RPMI8226 (cell line): ENCODE results near the gene MBD1.
"Not testable (repeated sequence)": the region's sequence is repeated elsewhere in the genome, so short reads cannot be mapped to it uniquely, and the experiment has no call there.

Source experiments
- DNase-seq: peaks from one replicate; pipeline ENCODE4 v3.0.0-alpha.2; 2015

The MBD1 gene

DNA sequence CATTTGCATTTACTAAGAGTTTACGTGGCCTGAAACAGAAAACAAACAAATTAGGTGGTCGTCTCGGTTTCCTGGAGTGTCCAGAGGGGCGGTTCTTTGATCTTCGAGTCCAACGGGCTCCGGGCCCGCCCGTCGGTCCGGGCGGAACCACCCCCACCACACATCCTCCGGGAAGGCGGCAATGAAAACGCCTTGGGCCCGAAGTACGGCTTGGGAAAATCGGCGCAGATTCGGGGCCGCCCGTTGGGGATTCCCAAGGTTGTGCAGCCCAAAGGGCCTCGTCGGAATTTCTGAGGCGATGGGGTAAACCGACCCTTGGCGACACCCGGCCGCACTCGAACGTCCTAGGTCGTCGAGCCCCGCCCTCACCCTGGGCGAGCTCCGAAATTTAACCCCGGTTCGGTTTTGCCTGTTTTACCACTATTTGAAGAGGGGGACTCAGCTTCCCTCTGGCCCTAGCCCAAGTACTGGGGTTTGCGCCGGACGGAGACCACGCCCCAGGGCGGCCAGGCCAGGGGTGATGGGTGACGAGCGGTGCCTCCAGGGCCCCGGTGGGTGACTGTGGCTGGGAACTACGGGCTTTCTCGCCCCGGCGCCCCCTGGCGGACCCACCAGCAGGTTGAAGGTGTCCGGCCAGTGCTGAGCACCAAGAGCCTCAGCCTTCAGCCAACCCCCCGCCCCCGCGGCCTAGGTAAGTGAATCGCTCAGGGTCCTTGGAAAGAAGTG lies 13.1 kb downstream of the MBD1 start:
- DNase-seq, result no peak

DNA sequence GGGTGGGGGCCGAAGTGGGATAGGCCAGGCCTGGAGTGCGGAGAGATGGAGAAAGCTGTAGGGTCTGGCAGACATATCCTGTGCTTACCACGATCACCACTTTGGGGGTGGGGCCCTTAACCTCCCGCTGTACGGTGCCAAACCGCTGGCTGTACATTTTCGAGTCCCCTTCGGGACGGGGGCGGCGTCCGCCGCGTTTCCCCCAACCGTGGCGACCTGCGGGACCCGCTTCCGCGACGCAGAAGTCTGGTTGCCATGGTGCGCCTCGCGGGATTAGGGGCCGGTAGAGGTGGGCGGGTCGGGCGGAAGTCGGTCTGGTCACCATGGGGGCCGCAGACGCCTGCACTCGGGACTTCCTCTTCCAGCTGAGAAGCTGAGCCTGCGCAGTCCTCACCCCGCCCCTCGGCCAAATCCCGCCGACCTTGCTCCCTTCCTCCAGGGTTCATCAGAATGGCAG lies 15.0 kb downstream of the MBD1 start, which contains the start of gene CFAP53:
CFAP53 (minus strand) TSS at position 248 of the 457 bp plus-strand sequence; CDS start at position 157, 91 bp downstream.
- peak; percentile 76 for DNase-seq

DNA sequence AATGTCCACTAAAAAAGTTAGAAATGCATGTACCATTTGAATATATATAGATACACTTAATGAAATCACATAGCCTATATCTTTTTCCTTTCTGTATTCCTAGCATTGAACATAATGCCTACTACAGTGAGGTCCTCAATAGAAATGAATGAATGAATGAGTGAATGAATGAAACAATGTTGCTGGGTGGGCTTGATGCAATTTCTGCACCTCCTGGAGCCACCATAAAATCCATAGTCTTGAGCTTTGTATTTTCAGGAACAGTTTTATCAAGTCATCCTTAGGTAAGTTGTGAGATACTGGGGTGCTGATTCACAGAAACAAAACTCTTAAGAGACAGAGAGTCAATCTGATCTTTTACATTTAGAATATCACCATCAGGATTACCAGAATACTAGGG lies 18.3 kb downstream of the MBD1 start:
- DNase-seq, result no peak

DNA sequence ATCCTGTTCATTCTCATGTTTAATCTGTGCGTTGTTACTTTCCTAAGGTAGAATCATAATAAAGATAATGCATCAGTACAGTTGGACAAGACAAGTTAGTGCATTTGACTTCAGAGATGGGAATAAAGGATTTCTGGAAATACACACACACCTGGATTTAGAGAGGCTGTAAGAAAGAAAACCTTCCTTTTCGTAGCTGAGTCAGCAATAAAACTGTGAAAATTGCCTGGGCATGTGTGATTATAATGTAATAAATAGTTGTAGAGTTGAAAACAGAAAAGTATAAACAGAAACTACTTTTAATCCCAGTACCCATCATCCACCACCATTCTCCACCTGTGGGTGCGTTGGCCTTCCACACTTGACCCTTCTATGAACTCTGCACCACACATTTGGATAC lies 30.4 kb downstream of the MBD1 start:
- no peak for DNase-seq

DNA sequence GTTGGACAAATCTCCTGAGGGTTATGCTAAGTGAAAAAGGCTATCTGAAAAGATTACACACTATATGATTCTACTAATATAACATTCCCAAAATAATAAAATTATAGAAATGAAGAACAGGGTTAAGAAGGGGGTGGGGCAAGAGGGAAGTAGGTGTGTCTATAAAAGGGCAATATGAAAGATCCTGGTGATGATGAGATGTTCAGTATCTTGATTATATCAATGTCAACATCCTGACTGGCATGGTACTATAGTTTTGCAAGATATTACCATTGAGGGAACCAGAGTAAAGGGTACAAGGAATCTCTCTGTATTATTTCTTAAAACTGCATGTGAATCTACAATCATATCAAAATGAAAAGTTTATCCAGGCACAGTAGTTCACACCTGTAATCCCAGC lies 31.7 kb downstream of the MBD1 start:
- no peak for DNase-seq

GRCh38 chr18:50247561-50247960 lies 33.8 kb downstream of the MBD1 start:
- DNase-seq, result no peak

- not testable (repeated sequence) for DNase-seq
Measured at GRCh38 chr18:50241768-50242167, 39.6 kb downstream of the MBD1 start.

GRCh38 chr18:50240080-50240563 lies 41.2 kb downstream of the MBD1 start:
- DNase-seq, result no peak

DNA sequence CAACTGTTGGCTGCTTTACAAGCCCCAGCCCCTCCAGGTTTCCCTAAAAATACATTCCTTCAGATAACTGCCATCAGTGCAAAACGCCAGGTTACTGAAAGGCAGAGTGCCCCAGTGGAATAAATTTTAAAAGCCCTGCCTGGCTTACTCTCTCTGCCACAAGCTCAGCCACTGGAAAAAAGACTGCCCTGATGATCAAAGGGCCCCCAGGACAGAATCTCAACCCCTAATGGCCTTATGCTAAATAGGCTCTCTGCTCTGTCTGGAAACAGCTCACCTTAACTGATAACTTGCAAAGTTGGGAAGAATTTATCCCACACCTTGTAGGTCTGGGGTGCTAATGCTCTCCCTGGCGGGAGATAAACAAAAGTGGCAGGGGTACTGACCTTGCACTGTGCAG lies 48.9 kb downstream of the MBD1 start:
- no peak for DNase-seq

- DNase-seq, result no peak
Measured at GRCh38 chr18:50231621-50232020, 49.7 kb downstream of the MBD1 start.

DNA sequence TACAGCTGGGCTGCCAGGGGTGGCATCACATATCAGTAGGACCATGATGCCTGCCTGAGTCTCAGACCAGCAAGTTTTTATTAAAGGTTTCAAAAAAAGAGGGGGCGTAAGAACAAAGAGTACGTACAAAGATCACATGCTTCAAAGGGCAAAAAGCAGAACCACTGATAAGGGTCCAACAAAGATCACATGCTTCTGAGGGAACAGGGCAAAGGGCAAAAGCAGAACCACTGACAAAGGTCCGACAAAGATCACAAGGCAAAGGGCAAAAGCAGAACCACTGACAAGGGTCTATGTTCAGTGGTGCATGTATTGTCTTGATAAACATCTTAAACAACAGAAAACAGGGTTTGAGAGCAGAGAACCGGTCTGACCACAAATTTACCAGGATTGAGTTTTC lies 61.1 kb downstream of the MBD1 start:
- DNase-seq, result not testable (repeated sequence)
